ENCODE measurements around the gene GLRX2. TPM values are rescaled to one million over a fixed set of nuclear protein-coding genes. Genes with fewer than 3 reads are reported as not detected.

Gene GLRX2
- total RNA-seq, 1 donor from 2014 or later, result 2.7 TPM

- intact Hi-C loops (cut with DNase I), result no loop called here
- no peak for DNase-seq (ENCODE audit: extremely low spot score in 2 of 2)
- H3K4me1 ChIP-seq, result peaks cover 12% of the 10 kb centered on the region
- no peak overlapping the region for H3K4me3 ChIP-seq
- H3K9me3 ChIP-seq, result no peaks in the 10 kb centered on the region
- no peaks in the 10 kb centered on the region for H3K27me3 ChIP-seq
- no peak for TF ChIP-seq POLR2A (IDR thresholded peaks at IDR 0.05)
- no peak for TF ChIP-seq POLR2AphosphoS5 (IDR thresholded peaks at IDR 0.05; ENCODE audit: insufficient read depth in 1 of 2, low read depth in 1 of 2)
- TF ChIP-seq, protein P1, sequence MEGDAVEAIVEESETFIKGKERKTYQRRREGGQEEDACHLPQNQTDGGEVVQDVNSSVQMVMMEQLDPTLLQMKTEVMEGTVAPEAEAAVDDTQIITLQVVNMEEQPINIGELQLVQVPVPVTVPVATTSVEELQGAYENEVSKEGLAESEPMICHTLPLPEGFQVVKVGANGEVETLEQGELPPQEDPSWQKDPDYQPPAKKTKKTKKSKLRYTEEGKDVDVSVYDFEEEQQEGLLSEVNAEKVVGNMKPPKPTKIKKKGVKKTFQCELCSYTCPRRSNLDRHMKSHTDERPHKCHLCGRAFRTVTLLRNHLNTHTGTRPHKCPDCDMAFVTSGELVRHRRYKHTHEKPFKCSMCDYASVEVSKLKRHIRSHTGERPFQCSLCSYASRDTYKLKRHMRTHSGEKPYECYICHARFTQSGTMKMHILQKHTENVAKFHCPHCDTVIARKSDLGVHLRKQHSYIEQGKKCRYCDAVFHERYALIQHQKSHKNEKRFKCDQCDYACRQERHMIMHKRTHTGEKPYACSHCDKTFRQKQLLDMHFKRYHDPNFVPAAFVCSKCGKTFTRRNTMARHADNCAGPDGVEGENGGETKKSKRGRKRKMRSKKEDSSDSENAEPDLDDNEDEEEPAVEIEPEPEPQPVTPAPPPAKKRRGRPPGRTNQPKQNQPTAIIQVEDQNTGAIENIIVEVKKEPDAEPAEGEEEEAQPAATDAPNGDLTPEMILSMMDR (IDR thresholded peaks at IDR 0.05), result no peak
- H3K27ac ChIP-seq, result no peak overlapping the region
- peaks cover 0 to 62% of the 10 kb centered on the region in 2 donors for H3K36me3 ChIP-seq
Measured at GRCh38 chr1:193077991-193078390, 27.2 kb downstream of the GLRX2 start.

GRCh38 chr1:193070942-193071341 is 34.3 kb downstream of the GLRX2 start:
- H3K4me1 ChIP-seq, result peaks cover 22% of the 10 kb centered on the region
- H3K27ac ChIP-seq, result no peak overlapping the region
- no peak for DNase-seq (ENCODE audit: extremely low spot score in 2 of 2)
- H3K9me3 ChIP-seq, result no peaks in the 10 kb centered on the region
- H3K27me3 ChIP-seq, result no peaks in the 10 kb centered on the region
- no peak overlapping the region for H3K4me3 ChIP-seq
- peaks cover 0 to 1% of the 10 kb centered on the region in 2 donors for H3K36me3 ChIP-seq
- intact Hi-C loops (cut with DNase I), result no loop called here
- TF ChIP-seq POLR2A (IDR thresholded peaks at IDR 0.05) (no peak), POLR2AphosphoS5 (IDR thresholded peaks at IDR 0.05; ENCODE audit: insufficient read depth in 1 of 2, low read depth in 1 of 2) (no peak)
- TF ChIP-seq, protein P1 (IDR thresholded peaks at IDR 0.05), result no peak

- no peak for DNase-seq (ENCODE audit: extremely low spot score in 2 of 2)
- Histone ChIP-seq H3K4me3 (no peak overlapping the region), H3K27ac (no peak overlapping the region), H3K36me3 (no peaks in the 10 kb centered on the region), H3K9me3 (no peaks in the 10 kb centered on the region), H3K4me1 (peaks cover 22% of the 10 kb centered on the region), H3K27me3 (no peaks in the 10 kb centered on the region)
- intact Hi-C loops (cut with DNase I), result no loop called here
- TF ChIP-seq POLR2AphosphoS5 (IDR thresholded peaks at IDR 0.05; ENCODE audit: insufficient read depth in 1 of 2, low read depth in 1 of 2) (no peak), POLR2A (IDR thresholded peaks at IDR 0.05) (no peak)
- TF ChIP-seq, protein P1 (IDR thresholded peaks at IDR 0.05), result no peak
Measured at GRCh38 chr1:193070386-193070753, 34.8 kb downstream of the GLRX2 start.

GRCh38 chr1:193069748-193070385 is 35.3 kb downstream of the GLRX2 start:
- H3K9me3 ChIP-seq, result no peaks in the 10 kb centered on the region
- intact Hi-C loops (cut with DNase I), result no loop called here
- TF ChIP-seq, protein P1 (IDR thresholded peaks at IDR 0.05), result no peak

GRCh38 chr1:193068013-193068412 is 37.2 kb downstream of the GLRX2 start:
- H3K4me3 ChIP-seq, result no peak overlapping the region
- no peaks in the 10 kb centered on the region for H3K9me3 ChIP-seq
- peaks cover 32% of the 10 kb centered on the region for H3K4me1 ChIP-seq
- DNase-seq (ENCODE audit: extremely low spot score in 2 of 2), result no peak
- no peak overlapping the region for H3K27ac ChIP-seq
- H3K36me3 ChIP-seq, result no peaks in the 10 kb centered on the region
- H3K27me3 ChIP-seq, result no peaks in the 10 kb centered on the region
- TF ChIP-seq POLR2AphosphoS5 (IDR thresholded peaks at IDR 0.05; ENCODE audit: insufficient read depth in 1 of 2, low read depth in 1 of 2) (no peak), POLR2A (IDR thresholded peaks at IDR 0.05) (no peak)
- TF ChIP-seq, protein P1 (IDR thresholded peaks at IDR 0.05), result no peak
- intact Hi-C loops (cut with DNase I), result no loop called here

More at GRCh38 chr1:193069748-193070385, 35.3 kb downstream of the GLRX2 start:
- DNase-seq (ENCODE audit: extremely low spot score in 2 of 2), result no peak
- no peaks in the 10 kb centered on the region for H3K27me3 ChIP-seq
- H3K4me3 ChIP-seq, result no peak overlapping the region
- H3K27ac ChIP-seq, result no peak overlapping the region
- H3K4me1 ChIP-seq, result peaks cover 25% of the 10 kb centered on the region
- no peaks in the 10 kb centered on the region for H3K36me3 ChIP-seq

All from vagina (tissue), 2 donors.